HG02678 (cell line): Measurements from ENCODE around the gene ZNF683.
"Not testable (repeated sequence)": the region's sequence is repeated elsewhere in the genome, so short reads cannot be mapped to it uniquely, and the experiment has no call there.

Experiments
- ATAC-seq: cut with Tn5 transposase; IDR thresholded peaks from one replicate; pipeline ENCODE4 v1.9.1; 2021; ENCODE audit warnings: mild to moderate bottlenecking, moderate library complexity; ENCODE audit not compliant: unreplicated experiment

The ZNF683 gene

DNA sequence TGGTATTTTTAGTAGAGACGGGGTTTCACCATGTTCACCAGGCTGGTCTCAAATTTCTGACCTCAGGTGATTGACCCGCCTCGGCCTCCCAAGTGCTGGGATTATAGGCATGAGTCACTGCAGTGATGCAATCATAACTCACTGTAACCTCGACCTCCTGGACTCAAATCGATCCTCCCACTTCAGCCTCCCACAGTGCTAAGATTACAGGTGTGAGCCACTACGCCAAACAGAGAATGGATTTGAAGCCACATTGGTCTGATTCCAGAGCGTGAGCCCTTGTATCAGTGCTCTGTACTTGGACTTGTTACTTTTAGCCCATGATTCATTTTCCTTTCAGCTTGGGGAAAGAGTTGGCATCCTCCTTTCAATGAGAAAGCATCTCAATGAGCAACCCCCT, 14.9 kb upstream of the ZNF683 start:
- no peak for ATAC-seq

DNA sequence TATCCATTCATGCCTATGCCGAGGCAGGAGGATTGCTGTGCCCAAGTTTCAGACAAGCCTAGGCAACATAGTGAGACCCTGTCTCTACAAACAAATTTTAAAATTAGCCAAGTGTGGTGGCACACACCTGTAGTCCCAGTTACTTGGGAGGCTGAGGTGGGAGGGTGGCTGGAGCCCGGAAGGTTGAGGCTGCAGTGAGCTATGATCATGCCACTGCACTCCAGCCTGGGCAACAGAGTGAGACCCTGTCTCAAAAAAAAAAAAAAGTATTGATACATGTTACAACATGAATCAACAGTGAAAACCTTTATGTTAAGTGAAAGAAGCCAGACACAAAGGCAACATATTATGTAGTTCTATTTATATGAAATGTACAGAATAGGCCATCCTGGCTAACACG, 12.5 kb upstream of the ZNF683 start:
- not testable (repeated sequence) for ATAC-seq

GRCh38 chr1:26384076-26384475, 11.5 kb upstream of the ZNF683 start:
- ATAC-seq = no peak

- ATAC-seq = no peak
Observed at GRCh38 chr1:26378879-26379251, 6.3 kb upstream of the ZNF683 start.

- ATAC-seq = peak; percentile 81
Observed at GRCh38 chr1:26378088-26378878, 5.7 kb upstream of the ZNF683 start.

- no peak for ATAC-seq
Observed at GRCh38 chr1:26376050-26376449, 3.5 kb upstream of the ZNF683 start.

DNA sequence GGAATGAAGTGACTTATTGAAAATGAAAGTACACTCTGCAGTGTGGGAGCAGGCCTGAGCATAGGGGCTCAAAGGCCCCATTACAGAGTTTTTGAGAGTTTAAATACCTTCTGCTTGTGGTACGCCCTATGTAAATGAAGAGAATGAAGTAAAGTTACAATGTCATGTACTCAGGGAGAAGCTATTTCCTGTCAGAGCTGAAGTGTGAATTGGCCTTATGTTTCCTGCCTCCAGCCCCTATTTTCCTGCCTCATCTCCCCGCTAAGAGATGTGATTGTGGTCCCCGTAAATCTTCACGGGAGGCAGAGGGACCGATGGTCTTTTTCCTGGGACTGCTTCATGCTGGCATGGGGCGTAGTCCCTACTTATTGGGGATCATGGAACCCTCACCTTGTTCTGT, 2.5 kb upstream of the ZNF683 start:
- ATAC-seq = no peak

GRCh38 chr1:26374361-26374760, 1.8 kb upstream of the ZNF683 start:
- not testable (repeated sequence) for ATAC-seq

- no peak for ATAC-seq
Observed at GRCh38 chr1:26373789-26374188, 1.2 kb upstream of the ZNF683 start.

- no peak for ATAC-seq
Observed at GRCh38 chr1:26373281-26373680, 731 bp upstream of the ZNF683 start.

DNA sequence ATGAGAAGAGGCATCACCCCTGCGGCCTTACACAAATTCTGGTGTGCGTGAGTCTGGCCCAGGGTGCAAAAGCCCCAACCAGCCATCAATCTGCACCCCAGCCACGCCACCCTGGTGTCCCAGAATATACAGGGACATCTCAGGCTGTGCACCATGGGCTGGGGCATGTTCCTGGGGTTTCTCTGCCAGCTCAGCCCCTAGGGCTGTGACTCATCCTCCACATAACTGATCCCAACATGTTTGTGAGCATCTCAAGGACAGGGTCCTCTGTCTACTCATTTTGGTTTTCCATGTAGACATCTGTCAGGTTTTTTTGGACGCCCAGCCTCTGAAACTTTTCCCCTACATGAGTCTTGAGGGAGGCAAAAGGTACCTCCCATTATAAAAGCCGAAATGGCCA, 511 bp downstream of the ZNF683 start:
- ATAC-seq = no peak

GRCh38 chr1:26370591-26371382, 1.8 kb downstream of the ZNF683 start:
- no peak for ATAC-seq

DNA sequence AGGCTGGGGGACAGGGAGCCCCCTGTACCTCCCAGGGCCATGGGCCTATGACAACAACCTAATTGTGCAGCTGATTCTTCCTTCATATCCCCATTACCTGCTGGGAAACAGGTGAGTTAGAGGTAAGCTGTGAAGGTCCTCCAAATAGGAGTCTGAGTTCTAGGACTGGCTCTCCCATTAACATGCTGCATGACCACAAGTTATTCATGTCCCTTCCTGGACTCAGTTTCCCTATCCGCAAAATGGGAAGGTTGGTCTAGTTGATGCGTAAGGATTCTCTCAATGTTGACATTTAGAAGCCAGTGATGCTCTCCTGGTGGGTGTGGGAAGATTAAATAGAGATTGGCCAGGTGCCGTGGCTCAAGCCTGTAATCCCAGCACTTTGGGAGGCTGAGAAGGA, 4.1 kb downstream of the ZNF683 start:
- no peak for ATAC-seq

GRCh38 chr1:26368006-26368405, 4.5 kb downstream of the ZNF683 start:
- ATAC-seq = no peak

DNA sequence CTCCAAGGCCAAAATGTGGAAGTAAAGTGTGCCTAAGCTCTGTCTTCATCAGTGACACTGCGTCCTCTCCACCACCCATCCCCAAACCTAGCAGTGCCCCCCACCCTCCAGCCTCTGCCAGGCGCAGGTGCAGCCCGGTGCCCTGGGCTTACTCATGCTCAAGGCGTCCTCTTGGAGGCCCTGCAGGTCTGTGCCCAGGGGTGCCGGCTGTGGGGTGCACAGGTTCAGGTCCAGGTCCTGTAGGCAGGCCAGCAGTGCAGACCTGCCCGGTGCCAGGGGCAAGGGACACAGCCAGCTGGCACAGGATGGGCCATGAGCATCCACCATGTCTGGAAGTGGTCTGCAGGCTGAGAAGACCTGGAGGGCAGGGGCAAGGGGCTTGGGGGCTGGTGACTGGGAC, 5.1 kb downstream of the ZNF683 start:
- no peak for ATAC-seq

- no peak for ATAC-seq
Observed at GRCh38 chr1:26364956-26365355, 7.6 kb downstream of the ZNF683 start.

GRCh38 chr1:26363549-26364448, 8.8 kb downstream of the ZNF683 start:
- no peak for ATAC-seq

- ATAC-seq = no peak
Observed at GRCh38 chr1:26362331-26362730, 10.2 kb downstream of the ZNF683 start.

DNA sequence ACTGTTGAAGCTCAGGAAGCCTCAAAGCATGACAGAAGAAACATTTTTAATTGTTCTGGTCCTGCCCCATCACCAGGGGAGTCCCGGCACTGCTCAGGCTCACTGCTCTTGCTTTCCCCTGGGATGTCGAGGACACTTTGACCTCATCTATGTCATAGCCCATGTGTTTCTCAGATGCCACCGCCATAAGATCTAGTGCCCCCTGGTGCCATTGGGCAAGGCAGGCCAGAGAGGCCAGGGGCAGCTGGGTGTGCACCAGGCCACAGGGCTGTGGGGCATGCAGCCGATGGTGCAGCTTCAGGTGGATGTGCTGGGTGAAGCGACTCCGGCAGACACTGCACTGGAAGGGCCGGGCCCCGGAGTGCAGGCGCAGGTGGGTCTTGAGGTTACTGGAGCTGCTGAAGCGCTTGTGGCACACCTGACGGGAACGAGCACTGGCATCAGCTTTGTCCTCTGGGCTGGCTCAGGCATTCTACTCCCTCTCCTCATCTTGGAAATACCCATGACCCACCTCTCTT, 10.9 kb downstream of the ZNF683 start:
- no peak for ATAC-seq

DNA sequence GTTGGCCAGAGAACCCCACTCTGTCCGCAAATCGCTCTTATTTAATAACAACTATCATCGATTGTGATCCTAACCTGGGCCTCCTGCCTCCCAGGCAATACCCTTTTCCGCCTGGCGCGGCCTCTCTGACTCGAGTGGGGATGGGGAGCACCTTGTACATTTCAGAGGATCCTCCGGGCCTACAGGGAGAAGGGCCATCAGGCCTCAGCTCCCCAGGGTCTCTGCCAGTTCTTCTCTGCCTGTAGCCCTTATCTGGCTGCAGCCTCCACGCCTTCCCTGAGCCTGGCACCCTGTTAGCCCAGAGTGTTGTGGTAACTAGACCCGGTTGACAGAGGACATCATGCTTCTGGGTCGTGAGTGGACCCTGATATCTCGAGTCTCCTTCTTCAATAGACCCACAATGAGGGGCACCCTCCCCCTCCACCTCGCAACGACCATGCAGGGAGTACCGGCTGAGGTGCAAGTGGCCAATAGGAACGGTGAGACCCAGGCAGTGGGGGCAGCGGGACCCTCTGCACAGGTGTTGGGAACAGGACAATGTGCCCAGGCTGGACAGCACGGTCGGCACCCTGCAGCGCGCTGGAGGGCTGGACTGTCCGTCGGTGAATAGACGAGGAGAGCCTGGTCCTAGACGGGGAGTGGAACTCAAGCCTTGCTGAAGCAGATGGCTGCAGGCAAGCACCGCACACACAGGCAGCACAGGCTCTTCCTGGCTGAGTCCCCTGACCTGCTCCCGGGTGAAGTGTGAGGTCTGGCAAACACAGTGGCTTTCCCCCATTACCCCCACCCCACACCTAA, 11.5 kb downstream of the ZNF683 start:
- no peak for ATAC-seq
